GM18502 (cell line): ENCODE measurements around the gene FAM76A.

Source experiments
- ATAC-seq: cut with Tn5 transposase; IDR thresholded peaks from one replicate; pipeline ENCODE4 v1.9.1; 2021; ENCODE audit warnings: mild to moderate bottlenecking; ENCODE audit not compliant: unreplicated experiment, poor library complexity

FAM76A gene

DNA sequence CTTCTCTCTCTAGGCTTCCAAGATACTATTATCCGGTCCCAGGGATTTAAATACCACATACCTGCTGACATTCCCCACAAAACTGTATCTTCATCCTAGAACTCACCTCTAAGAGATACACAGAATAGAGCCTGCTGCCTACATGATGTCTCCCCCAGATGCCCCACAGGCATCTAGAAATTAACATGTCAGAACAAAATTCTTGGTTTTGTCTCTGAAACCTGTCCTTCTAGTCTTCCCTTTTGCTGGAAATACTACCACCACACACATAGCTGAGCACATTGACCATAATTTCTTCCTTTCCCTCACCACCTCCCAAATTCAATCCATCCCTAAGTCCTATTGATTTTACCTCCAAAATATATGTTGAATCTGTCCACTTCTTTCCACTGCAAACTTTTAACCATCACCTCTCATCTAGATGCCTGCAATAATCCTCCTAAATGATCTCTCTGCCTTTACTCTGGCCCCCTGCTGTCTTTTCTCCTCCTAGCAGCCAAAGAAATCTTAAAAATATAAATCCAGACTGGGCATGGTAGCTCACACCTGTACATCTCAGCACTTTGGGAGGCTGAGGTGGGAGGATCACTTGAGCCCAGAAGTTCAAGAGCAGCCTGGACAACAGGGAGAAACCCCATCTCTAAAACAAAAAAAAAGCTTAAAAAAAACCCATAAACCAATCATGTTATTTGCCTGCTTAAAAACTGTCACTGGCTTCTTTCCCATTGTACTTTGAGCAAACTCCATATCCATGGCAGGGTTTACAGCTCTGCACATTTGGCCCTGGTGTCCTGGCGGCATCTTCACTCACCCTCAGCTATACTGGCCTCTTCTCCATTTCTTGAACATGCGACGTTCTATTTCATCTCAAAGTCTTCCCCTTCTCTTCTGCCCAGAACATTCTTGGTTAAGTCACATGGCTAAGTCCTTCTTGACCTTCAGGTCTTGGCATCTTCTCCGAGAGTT, 6.2 kb upstream of the FAM76A start:
- ATAC-seq: no peak

DNA sequence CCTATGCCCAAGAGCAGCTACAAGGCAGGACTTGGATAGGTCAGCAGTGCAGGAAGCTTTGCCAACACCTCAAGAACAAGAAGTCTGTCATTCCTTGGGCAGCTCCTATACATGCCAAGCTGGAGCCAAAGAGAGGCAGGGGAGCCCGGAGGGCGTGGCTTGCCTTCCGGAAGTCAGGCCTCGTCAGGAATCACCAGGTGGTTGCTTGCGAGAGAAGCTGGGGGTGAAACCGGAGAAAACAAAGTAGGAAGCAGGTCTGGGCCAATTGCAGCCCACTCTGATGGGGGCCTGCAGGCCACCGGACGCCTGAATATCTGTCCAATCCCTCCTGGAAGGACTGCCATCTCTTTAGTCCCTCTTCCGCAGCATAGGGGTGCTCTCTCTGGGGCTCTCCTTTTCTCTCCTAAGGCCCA, 794 bp upstream of the FAM76A start:
- no peak for ATAC-seq

DNA sequence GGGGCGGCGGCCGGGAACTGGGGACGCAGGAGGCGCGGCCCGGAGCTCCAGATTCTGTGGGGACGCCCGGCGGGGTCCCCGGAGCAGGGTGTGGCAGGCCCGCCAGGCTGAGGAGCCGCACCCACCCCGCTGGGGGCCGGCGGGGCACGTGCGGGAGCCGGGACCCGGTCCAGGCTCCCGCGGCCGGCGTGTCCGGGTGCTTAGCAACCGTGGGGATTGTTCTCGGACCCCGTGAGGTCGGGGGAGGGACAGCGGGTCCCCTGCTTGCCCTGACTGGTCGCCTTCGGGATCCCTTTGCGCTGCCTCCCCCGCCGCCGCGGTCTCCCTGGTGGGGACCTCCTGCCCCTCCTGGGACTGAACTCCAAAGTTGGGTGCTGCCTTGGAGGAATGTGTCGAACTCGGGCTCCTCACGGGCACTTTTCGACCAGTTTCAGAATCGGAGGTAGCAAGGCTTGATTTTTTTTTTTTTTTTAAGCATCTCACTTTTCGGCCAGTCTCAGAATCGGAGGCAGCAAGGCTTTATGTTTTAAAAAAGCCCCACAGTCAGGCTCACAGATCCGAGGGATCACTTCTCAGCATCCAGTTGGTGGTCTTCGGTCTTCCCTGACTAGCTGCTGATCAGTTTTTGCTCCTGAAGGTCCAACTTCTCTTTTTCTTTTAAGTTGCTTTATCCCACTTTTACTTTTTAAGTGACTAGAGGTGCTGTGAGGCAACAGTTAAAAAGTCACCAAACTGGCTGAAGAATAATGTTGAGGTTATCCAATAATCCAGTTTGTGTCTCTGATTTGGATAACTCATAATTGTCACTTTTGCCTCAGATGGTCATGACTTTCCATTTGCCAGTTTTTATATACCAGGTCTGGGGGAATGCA, 648 bp downstream of the FAM76A start:
- no peak for ATAC-seq

DNA sequence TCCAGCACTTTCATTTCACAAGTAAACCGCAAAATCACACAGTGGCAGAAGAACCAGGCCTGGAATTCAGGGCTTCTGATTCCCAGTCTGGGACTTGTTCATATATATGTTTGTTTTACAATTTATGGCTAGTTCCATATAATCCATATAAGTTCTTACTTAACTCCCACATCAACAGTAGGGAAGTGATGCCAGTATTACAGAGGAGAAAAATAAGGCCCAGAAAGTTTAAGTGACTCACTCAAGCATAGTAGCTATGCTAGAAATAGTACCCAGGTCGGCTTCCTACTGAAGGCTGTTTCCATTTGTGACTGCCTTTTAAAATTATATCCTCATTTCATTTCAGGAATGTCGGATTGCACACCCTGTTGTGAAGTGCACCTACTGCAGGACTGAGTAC, 1.4 kb downstream of the FAM76A start:
- no peak for ATAC-seq

DNA sequence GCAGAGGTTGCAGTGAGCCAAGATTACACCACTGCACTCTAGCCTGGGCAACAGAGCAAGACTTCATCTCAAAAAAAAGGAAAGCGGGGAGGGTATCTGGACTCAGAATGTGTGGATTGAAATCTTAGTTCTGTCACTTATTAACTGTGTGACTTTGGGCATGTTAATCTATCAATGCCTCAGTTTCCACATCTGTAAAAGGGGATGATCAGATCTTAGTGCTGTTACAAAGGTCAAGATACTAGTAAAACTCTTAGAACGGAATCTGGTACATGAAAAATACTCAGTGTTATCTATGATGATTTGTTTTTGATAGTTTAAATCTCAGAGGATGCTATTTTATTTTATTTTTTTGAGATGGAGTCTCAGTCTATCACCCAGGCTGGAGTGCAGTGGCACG, 10.5 kb downstream of the FAM76A start:
- no peak for ATAC-seq

DNA sequence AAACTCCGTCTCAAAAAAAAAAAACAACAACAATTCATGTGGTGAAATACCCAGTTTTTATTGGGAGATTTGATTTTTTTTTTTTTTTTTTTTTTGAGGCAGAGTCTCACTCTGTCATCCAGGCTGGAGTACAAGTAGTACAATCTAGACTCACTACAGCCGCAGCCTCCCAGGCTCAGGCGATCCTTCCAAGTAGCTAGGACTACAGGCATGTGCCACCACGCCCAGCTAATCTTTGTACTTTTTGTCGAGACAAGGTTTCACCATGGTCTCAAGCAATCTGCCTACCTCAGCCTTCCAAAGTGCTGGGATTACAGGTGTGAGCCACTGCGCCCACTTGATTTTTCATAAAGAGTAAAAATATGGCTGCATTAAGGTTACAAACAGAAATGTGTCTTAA, 15.4 kb downstream of the FAM76A start:
- ATAC-seq: no peak

DNA sequence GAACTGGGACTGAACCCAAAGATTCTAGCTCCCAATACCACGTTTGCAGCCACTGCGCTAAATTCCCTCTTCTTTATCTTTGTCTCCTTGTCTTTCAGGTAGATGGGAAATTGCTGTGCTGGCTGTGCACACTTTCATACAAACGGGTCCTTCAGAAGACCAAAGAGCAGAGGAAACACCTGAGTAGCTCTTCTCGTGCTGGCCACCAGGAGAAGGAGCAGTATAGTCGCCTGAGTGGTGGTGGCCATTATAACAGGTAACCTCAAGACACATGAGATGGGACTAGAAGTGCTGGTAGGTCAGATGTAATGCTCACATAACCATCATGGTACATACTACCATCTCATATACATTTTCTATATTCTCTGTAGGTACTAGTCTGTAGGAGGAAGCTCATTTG, 18.8 kb downstream of the FAM76A start:
- ATAC-seq: no peak

DNA sequence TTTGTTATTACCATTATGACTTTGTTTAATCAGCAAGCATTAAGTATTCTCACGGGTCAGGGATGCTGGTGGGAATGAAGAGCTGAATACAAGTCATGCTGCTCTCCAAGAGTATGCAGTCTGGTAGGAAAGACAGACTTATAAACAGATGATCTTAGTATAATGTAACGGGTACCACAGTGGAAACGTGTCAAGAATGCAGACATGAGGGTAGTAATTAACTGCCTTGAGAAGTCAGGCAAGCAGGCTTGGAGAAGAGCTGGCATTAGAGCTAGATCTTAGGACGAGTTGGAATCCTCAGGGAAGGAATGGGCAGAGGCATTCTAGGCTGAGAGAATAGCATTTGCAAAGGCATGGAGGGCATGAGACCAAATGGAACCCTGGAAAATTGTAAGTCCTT, 19.7 kb downstream of the FAM76A start:
- no peak for ATAC-seq

DNA sequence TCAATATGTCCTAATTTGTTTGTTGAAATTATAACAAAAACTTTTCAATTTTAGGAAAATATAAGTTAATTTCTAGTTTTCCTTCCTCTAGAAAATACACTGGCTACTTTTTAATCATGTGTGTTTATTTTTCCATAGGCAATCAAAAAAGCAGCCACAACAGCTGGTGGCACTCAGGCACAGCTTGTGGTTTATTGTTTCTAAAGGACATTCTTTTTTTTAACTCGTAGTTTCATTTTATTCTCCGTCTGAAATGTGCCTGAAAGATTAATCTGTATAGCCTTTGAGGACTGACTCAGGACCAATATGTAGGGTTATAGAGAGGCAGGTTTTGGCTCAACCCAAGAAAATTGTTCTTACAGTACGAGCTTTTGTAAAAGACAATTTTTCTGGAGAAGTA, 26.6 kb downstream of the FAM76A start:
- no peak for ATAC-seq

DNA sequence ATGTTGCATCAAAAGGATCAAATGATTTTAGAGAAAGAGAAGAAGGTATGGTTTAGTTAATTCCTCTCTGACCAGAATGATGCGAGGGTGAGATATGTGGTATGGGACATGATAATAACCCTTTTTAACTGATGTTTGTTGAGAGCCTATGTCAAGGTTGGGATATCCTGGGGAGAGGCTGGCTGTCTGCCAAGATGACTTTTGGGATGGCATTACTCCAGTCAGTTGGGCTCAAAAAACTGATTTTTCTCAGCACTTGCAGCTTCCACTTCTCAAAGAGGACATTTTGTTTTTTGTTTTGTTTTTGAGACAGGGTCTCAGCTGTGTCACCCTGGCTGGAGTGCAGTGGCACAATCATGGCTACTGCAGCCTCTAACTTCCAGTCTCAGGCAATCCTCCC, 29.5 kb downstream of the FAM76A start:
- ATAC-seq: no peak

DNA sequence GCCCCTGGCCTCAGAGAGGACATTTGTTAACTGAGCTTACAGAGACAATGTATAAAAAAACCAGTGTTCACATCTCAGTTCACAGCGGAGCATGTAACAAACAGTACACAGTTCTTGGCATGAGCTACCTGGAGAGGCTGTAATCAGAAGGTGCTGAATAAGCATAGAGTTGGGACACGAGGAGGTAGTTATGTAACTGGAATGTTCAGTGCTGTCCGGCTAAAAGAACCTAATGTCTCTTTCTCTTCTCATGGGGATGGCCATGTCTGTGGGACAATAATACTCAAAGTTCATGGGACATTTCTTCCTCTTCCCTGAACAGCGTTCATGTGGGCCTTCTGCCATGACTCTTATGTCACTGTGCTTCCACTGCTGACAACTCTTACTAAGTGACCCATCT, 30.1 kb downstream of the FAM76A start:
- ATAC-seq: no peak

DNA sequence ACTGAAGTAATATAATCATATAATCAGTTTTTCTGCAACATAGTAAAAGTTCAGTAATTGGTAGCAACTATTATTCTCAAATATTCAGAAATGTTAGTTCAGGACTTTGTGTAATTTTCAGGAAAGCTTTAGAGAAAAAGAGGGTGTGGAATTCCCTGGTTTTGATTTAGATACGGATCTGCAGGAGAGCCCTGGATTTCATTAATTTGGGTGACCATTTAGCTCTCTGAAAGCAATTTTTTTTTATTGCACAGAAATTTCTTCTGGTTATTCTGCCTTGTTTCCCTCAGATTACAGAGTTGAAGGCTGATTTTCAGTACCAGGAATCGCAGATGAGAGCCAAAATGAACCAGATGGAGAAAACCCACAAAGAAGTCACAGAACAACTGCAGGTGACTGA, 33.5 kb downstream of the FAM76A start:
- no peak for ATAC-seq

DNA sequence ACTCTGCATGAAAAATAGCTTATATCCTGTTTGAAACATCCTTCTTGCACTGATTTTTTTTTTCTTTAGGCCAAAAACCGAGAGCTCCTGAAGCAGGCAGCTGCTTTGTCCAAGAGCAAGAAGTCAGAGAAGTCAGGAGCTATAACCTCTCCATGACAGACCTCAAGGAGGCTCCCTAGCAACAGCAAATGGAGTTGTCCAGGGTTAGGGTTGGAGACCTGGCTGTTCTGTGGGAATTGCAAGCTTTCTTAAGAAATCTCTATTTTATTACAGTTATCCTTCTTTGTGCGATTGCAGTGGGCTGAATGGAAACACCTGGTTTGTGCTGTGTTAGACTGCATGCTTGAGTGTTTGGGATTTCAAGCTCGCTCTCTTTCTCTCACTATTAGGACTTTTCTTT, 34.7 kb downstream of the FAM76A start:
- ATAC-seq: no peak

DNA sequence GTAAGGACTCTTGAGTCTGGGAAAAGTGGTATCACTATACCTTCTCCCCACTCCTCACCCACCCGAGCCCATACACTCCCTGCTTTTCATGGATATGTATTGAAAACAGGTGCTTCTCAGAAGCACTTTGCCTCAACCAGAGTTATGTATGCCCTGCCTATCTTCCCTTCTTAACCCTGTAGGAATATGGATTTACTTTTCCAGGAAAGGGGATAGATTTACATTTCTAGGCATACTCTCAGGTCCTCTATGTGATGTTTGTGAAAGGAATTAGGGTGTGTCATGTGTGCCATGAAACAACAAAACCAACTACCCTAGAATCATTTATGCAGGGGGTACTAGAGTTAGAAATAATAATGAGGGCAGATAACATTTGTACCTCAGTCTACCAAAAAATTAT, 36.3 kb downstream of the FAM76A start:
- ATAC-seq: no peak

DNA sequence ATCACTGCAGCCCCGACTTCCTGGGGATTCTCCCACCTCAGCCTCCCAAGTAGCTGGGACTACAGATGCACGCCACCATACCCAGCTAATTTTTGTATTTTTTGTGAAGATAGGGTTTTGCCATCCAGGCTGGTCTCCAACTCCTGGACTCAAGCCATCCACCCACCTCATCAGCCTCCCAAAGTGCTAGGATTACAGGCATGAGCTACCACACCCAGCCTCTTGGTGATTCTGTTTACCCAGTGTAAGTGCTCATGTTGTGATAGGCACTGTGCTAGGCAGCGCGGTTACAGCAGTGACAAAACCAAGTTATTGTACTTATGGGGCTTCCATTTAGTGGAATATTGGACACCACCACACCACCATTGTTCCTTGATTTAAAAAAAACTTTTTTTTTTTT, 37.6 kb downstream of the FAM76A start:
- no peak for ATAC-seq

DNA sequence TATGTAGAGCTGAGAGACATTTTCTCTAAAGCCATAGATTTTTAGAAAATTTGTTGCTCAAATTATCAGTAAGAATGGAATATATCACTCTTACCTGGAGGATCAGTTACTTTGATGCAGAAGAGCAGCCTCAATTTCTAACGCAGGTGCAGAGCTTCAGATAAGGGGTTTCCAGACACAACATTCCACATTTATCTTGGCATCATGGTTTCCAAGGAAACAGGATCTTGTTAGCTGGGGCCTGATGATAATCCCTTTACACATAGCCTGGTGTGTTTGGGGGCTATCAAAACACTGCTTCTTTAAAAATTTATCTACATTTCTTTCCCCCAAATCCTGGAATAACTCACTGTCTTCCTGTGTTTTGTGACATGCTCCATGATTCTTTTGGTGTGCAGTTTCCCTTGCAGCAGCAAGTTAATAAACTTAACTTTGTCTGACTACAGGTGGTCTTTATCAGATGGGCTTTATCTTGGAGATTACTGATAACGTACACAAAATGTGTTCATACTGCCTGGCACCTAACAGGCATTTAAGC, 44.6 kb downstream of the FAM76A start:
- no peak for ATAC-seq

DNA sequence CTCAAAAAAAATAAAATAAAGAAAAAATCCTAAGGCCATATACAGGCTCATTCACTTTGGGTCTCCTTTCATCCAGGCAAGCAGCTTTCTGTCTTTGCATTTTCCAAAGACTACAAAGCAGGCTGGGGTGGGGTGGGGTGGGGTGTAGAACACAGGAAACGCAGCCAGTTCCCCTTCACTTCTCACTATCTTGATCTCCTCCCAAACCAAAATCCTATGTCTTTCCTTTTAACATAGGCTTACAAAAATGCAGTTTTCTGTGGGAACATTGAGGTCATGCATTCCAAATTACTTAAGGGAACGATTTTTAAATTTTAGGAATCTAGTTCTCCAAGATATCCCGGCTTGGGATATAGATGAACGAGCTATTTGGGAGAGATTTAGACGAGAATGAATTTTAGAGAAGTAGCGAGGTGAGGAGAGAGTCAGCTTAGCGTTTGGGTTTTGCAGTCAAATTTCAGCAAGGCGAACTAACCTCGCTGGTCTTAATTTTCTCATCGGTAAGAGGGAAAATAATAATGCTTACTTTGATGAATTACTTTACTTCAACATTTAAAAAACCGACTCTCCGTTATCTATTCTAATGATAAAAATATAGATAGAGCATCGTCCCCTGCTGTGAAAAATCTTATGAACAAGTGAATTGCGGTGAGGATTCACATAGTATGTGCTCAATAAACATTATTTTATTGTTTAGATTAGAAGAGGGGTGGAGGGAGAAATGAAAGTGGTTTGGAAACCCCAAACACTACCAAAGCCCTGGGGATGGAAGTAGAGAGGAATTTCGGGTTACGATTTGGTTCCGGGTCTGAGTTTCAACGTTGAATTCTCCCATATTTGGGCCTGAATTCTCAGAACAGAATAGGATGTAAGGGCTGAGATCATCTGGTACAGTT, 46.5 kb downstream of the FAM76A start:
- no peak for ATAC-seq

DNA sequence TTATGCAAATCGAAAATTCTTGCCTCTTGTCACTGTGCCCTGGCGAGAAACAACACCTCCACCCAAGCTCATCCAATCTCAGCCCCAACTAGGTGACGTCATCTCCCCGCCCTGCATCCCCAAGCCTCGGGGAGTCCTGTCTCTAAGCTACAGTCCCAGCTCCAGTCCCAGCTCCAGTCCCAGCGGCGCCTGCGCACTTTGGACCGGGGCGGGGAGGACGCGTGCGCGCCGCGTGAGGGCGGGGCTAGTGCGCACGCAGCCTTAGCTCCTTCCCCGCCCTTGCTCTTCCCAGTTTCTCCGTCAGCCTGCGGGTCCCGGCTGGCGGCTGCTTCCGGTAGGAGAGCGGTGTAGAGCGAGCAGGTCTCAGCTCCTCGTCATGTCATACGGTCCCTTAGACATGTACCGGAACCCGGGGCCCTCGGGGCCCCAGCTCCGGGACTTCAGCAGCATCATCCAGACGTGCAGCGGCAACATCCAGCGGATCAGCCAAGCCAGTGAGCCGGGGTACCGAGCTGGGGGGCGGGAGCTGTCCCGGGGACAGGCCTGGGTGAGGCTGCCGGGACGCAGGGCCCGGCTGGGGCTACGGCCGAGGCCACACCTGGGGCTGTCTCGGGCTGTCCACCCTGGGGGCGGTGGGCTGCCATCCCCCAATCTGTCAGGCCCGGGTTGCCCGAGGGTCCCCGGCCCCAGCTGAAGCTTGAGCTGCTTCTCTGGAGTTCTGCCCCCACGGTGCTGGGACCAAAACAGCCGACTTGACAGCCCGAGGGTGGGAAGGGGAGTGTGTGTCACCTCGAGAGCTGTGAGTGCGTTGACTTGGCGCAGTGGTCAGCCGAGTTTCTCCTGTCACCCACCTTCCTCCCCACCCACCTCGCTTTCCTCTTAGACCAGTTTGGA, 47.4 kb downstream of the FAM76A start, which contains the start of gene STX12:
STX12 (plus strand) TSS at position 288 of the 894 bp plus-strand sequence; CDS start at position 377, 89 bp downstream.
- peak; percentile 92 for ATAC-seq
